Fibroblast of skin of scalp (primary cell): Measurements from ENCODE around the gene TXNRD3.

ENCODE experiments used
- DNase-seq: peaks from one replicate; pipeline ENCODE4 v3.0.0-alpha.2; 2013

TXNRD3 gene

GRCh38 chr3:126671521-126671920 is 16.6 kb upstream of the TXNRD3 start:
- DNase-seq = no peak

- no peak for DNase-seq
Measured at GRCh38 chr3:126668450-126669401, 13.8 kb upstream of the TXNRD3 start.

GRCh38 chr3:126667631-126668449 is 12.9 kb upstream of the TXNRD3 start:
- DNase-seq = no peak

DNA sequence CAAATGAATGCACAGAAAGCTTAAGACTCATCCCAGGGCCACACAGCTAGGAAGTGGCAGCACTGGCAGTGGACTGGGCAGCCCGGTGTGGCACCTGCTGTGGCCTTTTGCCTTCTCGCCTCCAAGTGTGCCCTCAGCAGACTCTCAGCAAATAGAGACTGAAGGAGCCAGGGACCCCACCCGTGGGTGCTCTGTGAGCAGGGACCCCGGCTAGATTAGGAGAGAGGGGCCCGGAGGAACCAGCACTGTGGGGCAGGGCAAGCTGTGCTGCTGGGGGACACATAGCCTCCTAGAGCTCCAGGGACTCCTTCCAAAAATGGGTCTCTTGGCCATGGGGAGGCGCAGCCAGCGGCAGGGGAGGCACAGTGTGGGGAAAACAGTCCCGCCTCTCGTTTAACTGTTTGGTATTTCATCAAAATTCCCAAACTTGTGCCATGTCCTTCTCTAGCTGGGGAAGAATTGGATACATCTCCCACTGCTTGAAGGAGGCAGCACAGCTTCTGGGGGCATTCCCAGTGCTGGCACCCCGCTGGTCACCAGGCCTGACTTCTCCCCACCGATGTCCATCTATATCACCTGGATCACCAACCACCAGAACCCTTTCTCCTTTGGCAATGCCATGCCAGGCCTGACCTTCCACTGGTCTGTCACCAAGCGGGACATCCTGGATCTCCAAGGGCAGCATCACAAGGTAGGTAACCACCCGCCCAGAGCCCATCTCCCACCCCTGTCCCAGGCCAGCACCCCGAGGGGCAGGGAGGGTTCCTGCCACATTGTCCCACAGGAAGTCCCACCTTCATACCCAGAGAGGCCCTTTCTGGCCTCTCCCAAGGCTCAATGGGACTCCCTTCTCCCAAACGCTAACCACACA is 12.0 kb upstream of the TXNRD3 start:
- no peak for DNase-seq

DNA sequence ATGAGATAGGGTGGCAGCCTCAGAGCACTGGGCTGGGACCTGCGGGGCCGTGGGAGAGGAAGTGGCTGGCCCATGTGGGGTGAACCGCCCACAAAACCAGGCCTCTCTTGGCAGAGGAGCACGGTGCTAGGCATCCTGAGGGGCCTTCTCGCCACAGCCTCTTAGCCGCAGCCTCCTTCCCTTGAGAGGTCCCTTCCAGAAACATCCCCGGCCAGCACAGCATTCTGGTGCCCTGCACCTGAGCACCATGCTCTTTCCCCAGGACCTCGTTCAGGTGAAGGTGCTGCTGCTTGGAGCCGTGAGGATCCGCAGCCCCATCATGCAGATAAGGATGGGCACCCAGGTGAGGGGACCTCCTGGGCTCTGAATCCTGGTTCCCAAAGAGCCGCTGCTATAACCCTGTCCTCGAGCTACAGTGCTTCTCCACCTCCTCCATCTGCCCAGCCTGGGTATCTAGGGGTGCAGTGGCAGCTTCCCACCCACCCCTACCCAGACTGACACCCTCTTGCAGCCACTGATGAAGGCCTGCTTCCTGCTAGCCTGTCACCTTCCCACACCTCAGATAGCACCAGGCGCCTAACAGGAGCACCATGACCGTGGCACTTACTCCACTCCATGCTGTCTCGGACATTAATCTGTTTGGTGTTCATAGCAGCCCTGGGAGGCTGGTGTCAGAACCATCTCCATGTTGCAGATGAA is 11.2 kb upstream of the TXNRD3 start:
- DNase-seq = no peak

- DNase-seq = no peak
Measured at GRCh38 chr3:126665221-126665936, 10.5 kb upstream of the TXNRD3 start.

GRCh38 chr3:126664591-126665214 is 9.8 kb upstream of the TXNRD3 start:
- DNase-seq = no peak

GRCh38 chr3:126663750-126664149 is 8.8 kb upstream of the TXNRD3 start:
- DNase-seq = no peak

- DNase-seq = no peak
Measured at GRCh38 chr3:126663257-126663656, 8.3 kb upstream of the TXNRD3 start.

DNA sequence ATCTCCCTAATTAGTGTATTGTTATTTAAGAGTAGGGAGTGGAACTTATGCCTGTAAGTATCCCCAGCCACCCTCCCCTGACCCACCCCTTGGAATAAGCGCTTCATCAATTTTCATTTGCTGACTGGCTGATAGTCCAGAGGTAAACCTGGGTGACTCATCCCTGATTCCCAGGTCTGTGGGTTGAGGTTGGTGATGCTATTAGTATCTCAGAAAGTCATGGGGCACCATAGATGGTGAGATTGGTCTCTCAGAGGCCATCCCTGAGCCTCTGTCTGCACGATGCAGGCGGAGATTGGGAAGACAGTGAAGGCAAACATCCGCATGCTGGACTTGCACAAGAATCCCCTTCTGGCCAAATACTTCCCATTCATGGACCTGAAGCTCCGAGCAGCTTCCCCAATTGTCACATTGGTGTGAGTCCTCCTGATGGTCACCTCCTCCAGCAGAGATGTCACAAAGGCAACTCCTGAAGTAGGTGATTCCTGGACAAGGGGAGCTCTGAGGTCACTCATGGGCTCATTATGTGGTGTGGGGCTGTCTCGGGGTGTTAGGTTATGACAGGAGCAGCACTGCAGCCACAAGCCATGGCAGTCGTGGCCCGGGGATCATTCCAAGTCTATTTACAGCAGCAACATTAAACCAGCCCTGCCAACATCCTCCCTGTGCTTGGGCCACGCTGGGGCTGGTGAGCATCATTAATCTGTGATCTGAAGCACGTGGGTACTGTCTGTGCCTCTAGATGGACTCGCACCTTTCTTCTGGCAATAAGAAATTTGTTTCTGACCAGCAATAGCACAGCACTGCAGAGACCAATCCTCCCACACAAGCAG is 6.8 kb upstream of the TXNRD3 start:
- no peak for DNase-seq

DNA sequence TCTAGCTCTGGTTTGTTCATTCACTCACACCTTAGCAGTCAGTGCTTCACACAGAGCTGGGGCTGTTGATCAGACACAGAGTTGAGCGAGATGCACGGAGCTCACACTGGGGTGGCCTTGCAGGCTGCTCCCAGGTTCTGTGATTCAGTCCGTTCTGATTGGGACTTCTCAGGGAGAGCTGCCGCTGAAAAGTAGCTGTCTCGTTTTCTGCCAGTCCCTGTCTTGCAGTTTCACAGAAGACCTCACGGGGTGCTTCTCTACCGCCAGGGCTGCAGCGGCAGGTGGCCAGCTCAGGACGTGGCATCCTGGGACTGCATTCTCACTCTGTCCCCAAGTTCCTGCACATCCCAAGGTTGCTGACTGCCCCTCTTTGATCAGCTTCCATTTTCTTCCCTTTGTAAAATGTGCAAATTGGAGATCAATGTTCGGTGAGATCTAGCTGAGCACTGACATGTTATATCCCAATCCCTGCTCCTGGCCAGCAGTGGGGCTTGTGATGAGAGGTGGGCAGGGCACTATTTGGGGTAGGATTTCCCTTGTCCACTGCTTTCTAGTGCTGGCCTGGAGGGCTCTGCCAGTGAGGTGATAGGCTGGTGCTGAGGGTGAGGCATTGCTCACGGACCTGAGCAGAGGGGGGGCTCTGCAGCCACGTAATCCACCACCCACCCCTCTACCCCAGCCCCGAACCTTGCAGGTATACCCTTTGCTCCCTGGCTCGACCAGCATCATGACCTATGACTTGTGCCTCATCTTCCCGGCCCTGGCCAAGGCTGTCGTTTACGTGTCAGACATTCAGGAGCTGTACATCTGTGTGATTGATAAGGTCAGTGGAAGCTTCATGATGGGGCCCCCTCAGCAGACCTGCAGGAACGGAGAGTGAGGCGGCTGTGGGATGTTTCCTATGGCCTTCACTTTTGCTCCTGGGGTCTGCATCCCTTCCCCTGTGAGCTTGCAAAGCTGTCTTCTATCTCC is 5.3 kb upstream of the TXNRD3 start:
- no peak for DNase-seq

DNA sequence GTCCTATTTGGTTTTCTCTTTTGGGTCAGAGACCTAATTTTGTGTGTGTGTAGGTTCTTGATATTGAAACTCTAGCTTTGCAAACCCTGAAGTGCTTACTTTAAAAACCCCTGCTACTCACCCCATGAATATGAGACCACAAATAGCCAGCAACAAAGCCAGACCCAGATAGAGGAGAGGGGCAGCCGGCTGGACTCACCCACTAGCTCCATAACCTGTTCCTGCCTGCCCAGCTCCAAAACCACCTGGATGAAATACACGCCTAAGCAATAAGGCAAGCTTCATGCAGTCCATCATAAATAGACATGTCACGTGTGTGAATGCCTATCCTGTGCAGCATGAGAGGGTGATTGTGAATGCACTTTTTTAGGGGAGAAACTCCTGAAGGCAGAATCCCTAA is 3.7 kb upstream of the TXNRD3 start:
- no peak for DNase-seq

DNA sequence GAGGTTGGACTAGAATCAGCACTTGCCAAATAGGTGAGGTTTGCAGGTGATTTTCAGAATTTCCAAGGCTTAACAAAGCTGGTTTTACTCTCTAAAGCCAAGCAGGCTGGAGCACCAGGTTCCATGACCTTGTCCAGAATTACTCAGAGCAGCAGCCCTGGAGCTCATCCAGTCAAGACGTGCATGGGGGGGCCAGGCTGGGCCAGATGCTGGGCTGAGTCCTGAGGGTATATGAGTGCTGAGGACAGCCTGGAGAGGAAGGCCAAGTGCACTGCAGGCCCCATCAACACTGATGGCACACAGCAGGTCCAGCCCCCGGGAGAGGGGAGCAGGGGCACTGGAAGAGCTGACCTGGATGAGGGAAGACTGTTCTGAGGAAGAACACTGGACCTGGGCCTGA is 3.0 kb upstream of the TXNRD3 start:
- no peak for DNase-seq

DNA sequence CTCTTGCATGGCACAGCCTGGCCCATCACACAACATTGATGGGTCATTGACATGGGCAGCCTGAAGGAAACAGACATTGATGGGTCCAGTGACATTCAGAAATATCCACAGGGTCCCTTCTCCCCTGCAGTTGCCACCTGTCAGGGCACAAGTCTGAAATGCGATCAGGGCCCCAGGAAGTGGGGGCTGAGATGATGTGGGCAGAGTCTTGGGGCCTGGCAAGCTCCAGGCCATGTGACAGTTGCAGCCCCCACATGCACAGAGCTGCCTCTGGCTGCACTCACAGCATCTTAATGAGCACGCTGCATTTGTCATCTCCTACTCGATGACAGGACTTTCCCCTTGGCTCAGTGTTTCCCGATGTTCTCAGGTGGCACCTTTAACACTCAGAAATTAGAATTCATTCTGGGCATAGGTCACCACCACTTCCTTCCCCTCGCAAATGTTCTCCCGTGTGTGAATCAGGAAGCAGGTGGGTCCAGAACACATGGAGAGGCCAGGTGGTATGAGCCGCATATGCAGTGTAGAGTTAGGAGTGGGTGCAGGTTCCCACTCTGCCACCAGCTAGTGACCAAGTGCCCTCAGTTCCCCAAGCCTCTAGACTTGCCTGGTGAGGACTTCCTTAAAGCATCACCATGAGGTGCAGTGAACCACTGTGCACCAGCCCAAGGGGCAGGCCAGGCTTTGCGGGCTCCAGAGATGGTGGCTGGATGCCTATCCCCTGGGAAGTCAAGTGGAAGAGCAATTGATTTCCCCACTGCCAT is 1.6 kb upstream of the TXNRD3 start:
- no peak for DNase-seq

DNA sequence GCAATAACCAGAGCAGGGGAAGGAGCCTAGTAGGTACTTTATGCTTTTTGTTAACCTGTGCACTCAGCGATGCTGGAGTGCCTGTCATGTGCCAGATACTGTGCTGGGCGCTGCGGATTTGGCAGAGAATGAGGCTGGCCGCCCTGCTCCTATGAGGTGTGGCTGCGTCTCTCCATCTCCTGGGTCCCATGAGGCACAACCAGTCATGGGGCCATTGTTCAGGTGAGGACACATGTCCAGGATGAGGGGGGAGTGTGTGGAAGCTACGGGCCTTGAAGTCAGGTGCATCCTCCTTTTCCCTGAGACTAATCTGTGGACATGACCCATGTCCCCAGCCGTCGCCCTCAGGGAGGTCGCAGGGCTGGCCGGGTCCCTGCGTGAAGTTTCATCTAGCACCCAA is 963 bp upstream of the TXNRD3 start:
- no peak for DNase-seq

- DNase-seq = no peak
Measured at GRCh38 chr3:126649556-126650092, 5.3 kb downstream of the TXNRD3 start.

GRCh38 chr3:126646674-126647073 is 8.2 kb downstream of the TXNRD3 start:
- no peak for DNase-seq

- no peak for DNase-seq
Measured at GRCh38 chr3:126644615-126645014, 10.3 kb downstream of the TXNRD3 start.
